Activated T-cell treated with anti-CD3 and anti-CD28 coated beads for 4 hours (primary cell): Measurements from ENCODE around the gene TIMM9.
"Not testable (repeated sequence)": the region's sequence is repeated elsewhere in the genome, so short reads cannot be mapped to it uniquely, and the experiment has no call there.

Experiments used
- DNase-seq: peaks from one replicate; pipeline ENCODE4 v3.0.0-alpha.2; 2020

TIMM9 gene

DNA sequence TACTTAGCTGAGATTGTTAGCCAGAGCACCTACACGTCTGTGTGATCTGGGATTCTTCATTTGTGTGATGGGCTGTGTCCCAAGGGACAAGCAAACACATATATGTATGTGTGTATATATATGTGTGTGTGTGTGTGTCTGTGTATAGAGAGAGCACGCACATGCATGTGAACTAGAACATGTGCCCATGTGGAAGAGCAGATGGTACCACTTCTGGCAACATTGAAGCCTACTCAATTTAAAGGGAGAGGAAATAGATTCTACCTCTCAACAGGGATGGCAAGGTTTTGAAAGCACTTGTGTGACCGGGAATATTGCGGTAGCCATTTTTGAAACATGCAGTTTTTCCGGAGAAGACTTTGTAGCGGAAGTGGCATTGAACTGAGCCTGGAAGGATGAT, 30.2 kb downstream of the TIMM9 start:
- DNase-seq: no peak

DNA sequence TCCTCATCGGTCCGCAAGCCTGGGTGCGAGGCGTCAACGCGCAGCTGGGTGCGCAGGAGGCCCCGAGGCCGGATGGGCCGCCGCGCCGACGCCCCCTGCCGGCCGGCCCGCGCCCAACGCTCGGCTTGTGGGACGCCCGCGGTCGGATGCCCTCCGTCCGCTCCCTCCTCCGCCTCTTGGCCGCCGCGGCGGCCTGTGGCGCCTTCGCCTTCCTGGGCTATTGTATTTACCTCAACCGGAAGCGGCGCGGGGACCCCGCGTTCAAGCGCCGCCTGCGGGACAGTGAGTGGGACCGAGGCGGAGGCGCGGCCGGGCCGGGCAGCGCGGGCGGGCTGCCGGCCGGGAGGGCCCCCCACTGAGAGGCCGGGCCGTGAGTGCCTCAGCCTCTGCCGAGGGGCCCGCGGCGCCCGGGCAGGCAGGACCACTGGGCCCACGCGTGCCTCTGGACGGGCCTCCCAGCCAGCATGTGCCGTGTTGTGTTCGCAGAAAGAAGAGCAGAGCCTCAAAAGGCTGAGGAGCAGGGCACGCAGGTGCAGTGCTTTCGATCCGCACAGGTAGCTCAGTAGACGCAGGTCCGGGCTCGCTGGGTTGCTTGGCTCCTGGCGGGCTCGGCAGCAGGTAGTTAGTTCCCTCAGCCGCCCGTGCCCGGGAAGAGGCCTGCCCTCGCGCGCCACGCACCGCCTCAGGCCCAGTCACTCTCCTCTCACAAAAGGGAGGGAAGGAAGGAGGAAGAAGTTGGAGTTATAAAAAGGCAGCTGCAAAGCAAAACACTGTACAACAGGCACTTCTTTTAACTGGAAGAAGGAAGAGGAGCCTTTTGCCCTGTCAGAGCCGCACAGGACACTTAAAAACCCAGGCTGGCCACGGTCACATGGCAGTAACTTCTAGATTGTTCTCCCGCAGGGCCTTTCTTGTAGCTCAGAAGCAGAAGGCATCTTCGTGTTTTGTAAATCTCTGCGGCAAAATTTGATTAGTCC, 31.2 kb downstream of the TIMM9 start, which contains the start of gene TOMM20L:
TSS of gene TOMM20L (plus strand) at position 119 of the 977 bp plus-strand sequence. CDS start at position 147, 28 bp downstream.
- peak; percentile 48 for DNase-seq

DNA sequence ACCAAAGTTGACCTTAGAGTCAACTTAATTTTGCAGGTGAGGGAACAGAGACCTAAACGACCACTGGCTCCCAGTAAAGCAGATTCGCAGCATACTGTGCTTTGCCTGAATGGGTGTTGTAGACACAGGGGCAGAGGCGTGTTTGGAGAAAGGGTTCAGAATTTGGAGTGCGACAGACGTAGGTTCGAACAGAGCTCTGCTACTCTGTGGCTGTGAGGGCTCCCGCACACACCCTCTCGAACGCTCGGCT, 31.8 kb downstream of the TIMM9 start:
- no peak for DNase-seq

DNA sequence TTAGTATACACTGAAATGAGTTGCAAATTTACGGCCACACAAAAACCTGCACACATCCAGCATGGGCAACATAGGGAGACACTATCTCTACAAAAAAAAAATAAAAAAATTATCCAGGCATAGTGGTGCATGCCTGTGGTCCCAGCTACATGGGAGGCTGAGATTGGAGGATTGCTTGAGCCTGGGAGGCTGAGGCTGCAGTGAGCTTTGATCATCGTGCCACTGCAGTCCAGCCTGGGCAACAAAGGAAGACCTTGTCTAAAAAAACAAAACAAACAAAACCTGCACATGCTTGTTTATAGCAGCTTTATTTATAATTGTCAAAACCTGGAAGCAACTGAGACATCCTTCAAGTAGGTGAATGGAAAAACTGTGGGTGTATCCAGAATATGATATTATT, 36.5 kb downstream of the TIMM9 start:
- no peak for DNase-seq

DNA sequence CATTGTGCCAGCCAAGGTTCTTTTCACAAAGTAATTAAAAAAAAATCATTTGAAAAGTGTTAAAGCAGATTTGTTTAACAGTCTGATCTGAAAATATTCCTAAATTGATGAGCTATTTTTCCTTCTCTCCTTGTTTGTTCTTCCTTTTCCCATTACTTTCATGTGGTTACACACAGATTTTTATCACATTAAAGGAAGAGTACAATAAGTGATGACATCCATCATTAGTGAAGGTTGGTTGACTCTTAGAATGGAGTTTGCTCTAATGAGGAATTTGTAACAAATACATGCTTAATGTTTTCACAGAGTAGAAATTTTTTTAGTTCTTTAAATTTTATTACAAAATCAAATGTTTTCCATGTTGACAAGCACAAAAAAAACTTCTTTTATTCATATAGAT, 50.5 kb downstream of the TIMM9 start:
- DNase-seq: no peak

DNA sequence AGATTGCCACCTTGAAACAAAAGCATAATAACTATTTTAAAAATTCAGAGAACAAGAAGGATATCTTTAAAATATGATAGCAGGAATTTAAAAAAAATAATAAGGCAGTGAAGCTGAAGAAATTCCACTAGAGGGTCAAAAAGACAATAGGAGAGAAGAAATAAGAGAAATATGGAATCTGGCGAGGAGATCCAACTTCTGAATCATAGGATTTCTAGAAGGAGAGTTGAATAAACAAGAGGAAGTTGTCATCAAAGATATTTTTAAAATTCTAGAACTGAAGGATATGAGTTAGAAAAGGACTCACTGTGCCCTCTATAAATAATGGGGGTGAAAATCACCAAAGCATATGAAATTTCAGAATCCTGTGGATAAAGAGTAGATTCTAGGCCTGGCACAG, 58.4 kb downstream of the TIMM9 start:
- DNase-seq: no peak

DNA sequence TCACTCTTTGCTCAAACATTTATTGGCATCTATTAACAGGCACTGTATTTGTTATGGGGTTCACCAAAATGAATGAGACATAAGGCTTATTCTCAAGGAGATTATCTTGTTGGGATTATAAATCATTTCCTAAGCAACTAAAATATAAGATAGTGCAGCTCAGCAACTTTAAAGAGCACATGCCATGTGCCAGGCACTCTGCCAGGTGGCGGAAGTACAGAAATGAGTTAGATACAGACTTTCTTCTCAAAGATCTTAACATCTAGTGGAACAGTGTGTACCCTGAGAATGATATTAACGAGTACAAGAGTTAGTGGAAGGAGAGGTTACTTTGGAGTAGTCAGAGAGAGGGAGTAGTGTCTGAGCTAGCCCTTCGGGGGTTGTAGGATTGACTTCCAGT, 60.0 kb downstream of the TIMM9 start:
- no peak for DNase-seq

DNA sequence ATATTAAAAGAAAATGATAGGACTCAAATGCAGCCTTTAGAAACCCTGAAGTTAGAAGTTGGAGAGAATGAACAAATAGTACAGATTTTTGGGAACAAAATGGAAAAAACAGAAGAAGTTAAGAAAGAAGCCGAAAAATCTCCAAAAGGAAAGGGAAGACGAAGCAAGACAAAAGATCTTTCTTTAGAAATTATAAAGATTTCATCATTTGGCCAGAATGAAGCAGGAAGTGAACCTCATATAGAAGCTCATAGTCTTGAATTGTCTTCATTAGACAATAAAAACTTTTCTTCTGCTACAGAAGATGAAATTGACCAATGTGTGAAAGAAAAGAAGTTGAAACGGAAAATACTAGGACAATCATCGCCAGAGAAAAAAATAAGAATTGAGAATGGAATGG, 63.0 kb downstream of the TIMM9 start:
- no peak for DNase-seq

DNA sequence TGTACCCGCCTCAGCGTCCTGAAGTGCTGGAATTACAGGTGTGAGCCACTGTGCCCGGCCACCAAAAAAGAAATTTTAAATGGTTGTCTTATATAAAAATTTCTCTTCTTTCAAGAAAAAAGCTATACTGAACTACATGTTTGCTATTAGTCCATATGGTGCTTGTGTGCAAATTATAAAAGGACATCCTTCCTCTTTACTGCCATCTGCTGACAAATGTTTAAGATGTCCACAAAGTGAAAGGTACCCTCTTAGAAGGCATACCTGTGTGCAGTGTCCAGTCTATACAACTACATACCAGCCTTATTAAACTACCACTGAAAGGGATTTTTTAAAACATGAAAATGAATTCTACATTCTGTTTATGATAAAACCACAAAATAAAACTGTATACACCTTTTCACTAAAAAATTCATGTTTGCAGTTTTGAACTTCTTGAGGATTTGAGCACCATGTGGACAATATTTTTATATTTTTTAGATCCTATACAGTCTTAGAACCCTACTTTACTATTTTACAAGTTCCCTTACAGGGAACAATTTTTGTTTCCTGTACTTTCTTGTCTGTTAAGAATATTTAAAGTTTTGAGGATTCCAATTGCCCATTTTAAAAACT, 64.4 kb downstream of the TIMM9 start:
- DNase-seq: no peak

DNA sequence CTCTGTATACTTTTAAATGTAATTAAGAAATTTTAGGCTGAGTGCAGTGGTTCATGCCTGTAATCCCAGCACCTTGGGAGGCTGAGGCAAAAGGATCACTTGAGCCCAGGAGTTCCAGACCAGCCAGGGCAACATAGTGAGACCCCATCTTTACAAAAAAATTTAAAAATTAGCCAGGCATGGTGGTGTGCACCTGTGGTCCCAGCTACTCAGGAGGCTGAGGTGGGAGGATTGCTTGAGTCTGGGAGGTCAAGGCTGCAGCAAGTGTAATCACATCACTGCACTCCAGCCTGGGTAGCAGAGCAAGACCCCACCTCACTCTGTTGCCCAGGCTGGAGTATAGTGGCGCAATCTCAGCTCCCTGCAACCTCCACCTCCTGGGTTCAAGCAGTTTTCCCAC, 65.1 kb downstream of the TIMM9 start:
- DNase-seq: not testable (repeated sequence)
